Erythroblast (primary cell): ENCODE data around the gene LAPTM5.

Source experiments
- GATA1 ChIP-seq: IDR thresholded peaks from 2 replicates; pipeline ENCODE4 v1.6.1; 2011; ENCODE audit warnings: low read depth, mild to moderate bottlenecking, control low read depth, low read length, moderate library complexity
- POLR2A ChIP-seq: IDR thresholded peaks from 2 replicates; pipeline ENCODE4 v1.6.1; 2011; ENCODE audit warnings: mild to moderate bottlenecking, low read length

DNA sequence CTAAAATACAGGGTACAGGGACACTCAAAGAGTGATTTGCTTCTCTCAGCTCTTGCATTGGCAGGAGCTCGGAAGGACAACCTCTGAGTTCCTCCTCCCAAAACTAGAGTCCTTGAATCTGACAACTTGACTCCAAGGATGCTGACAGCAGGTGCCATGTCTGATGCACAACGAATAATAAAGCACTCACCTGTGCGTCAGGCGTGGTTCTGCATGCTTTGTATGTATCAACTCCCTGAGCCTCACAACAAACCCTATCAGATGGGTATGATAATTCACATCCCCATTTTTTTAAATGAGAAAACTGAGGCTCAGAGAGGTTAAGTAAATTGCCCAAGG, 1.4 kb downstream of the LAPTM5 start:
- TF ChIP-seq POLR2A: no peak
- no peak for TF ChIP-seq GATA1
